ENCODE measurements around the gene CYSLTR2.

- TF ChIP-seq CTCF (conservative IDR thresholded peaks at IDR 0.05) (no peak), EZH2 (IDR thresholded peaks at IDR 0.05; ENCODE audit: low read depth) (no peak)
Measured at GRCh38 chr13:48642061-48642460, 11.7 kb upstream of the CYSLTR2 start.

All from PC-9 (cell line).